HCT116 (cell line): Measurements from ENCODE around the gene OSBP2. TPM values are rescaled to one million over a fixed set of nuclear protein-coding genes. Genes with fewer than 3 reads are reported as not detected.

ENCODE experiments used
- ATAC-seq: fragments of 200-7000 bp; cut with Tn5 transposase; 2 replicates; pipeline ENCODE4 v1.9.1; 2020; ENCODE audit warnings: mild to moderate bottlenecking, moderate library complexity
- BruUV-seq: library from RNA; stranded (reverse); fragments of 400-500 nt; replicated peaks from 2 replicates; lab custom pipeline; 2021; lab: Mats Ljungman, UMichigan
- CTCF ChIA-PET: fragments of 300-600 bp; sonication (Branson Sonifier 250); formaldehyde crosslinking; loops from one replicate; lab custom pipeline; 2021; ENCODE audit warnings: antibody characterized with exemption; lab: Charles Lee
- POLR2A ChIA-PET: fragments of 300-600, 350-600 bp; sonication (Branson Sonifier 250); formaldehyde crosslinking; loops from one replicate; lab custom pipeline; 2021; ENCODE audit warnings: antibody characterized with exemption; lab: Charles Lee
- RAD21 ChIA-PET, 2 experiments: fragments of 300-600 bp; sonication (Branson Sonifier 250); formaldehyde crosslinking; loops; one replicate each; lab custom pipeline; 2023; ENCODE audit warnings: low total read pairs in 2 of 2; ENCODE audit not compliant: uncharacterized antibody in 2 of 2, unreplicated experiment in 2 of 2, low non-redundant PET in 1 of 2; lab: Charles Lee
- DNase-seq: peaks from one replicate; pipeline ENCODE4 v3.0.0-alpha.2; 2010; ENCODE audit warnings: low read depth, low spot score
- H2AFZ ChIP-seq: fragments of 200-600 bp; shearing (Covaris generic), sonication (generic); 2 replicates; pipeline ENCODE4 v1.6.1; 2017; ENCODE audit warnings: low read depth, mixed run types, mixed read lengths, antibody characterized with exemption, low read length; ENCODE audit not compliant: poor library complexity, severe bottlenecking
- H3K27ac ChIP-seq: 2 replicates; pipeline ENCODE4 v1.5.1; 2012; ENCODE audit warnings: low read depth, low read length
- H3K27me3 ChIP-seq: fragments of 200-600 bp; sonication (generic); 2 replicates; pipeline ENCODE4 v1.6.1; 2016; ENCODE audit warnings: mixed run types, low read length, mixed read lengths; ENCODE audit not compliant: insufficient read depth
- H3K36me3 ChIP-seq, 2 experiments: fragments of 200-500 bp in 1 of 2; fragments of 200-600 bp in 1 of 2; sonication (Bioruptor generic) in 1 of 2; sonication (generic) in 1 of 2; 2 replicates each; pipeline versions ENCODE4 v1.5.1 to v1.6.1; 2014 to 2016; ENCODE audit warnings: low read length in 2 of 2, inconsistent platforms in 1 of 2, mixed read lengths in 1 of 2, mixed run types in 1 of 2; ENCODE audit not compliant: insufficient read depth in 2 of 2, control insufficient read depth in 1 of 2
- H3K4me1 ChIP-seq, 2 experiments: fragments of 200-600 bp in 1 of 2; sonication (generic) in 1 of 2; 2 replicates each; pipeline versions ENCODE4 v1.5.1 to v1.6.1; 2012 to 2017; ENCODE audit warnings: low read length in 2 of 2, inconsistent platforms in 1 of 2, mild to moderate bottlenecking in 1 of 2, mixed read lengths in 1 of 2, mixed run types in 1 of 2, moderate library complexity in 1 of 2; ENCODE audit not compliant: insufficient read depth in 2 of 2, control insufficient read depth in 1 of 2
- H3K4me2 ChIP-seq: fragments of 200-600 bp; sonication (generic); 2 replicates; pipeline ENCODE4 v1.6.1; 2017; ENCODE audit warnings: mixed run types, low read length, mixed read lengths
- H3K4me3 ChIP-seq, 2 experiments: fragments of 200-600 bp in 1 of 2; sonication (generic) in 1 of 2; replicated peaks in 1 of 2; 2 replicates each; pipeline ENCODE4 v1.5.1; 2011 to 2016; ENCODE audit warnings: low read length in 2 of 2, control low read depth in 1 of 2, low read depth in 1 of 2, mild to moderate bottlenecking in 1 of 2, mixed read lengths in 1 of 2, mixed run types in 1 of 2
- H3K79me2 ChIP-seq: fragments of 200-600 bp; sonication (generic); 2 replicates; pipeline ENCODE4 v1.6.1; 2017; ENCODE audit warnings: mild to moderate bottlenecking, mixed run types, low read length, moderate library complexity, mixed read lengths; ENCODE audit not compliant: insufficient read depth
- H3K9ac ChIP-seq: fragments of 200-600 bp; sonication (generic); 2 replicates; pipeline ENCODE4 v1.6.1; 2016; ENCODE audit warnings: low read length, mixed read lengths
- H3K9me2 ChIP-seq: fragments of 200-600 bp; sonication (generic), shearing (Covaris generic); 2 replicates; pipeline ENCODE4 v1.6.1; 2017; ENCODE audit warnings: mixed run types, mild to moderate bottlenecking, moderate library complexity; ENCODE audit not compliant: insufficient read depth
- H3K9me3 ChIP-seq, 2 experiments: fragments of 200-500 bp in 1 of 2; fragments of 200-600 bp in 1 of 2; sonication (Bioruptor generic) in 1 of 2; sonication (generic) in 1 of 2; 2 replicates each; pipeline ENCODE4 v1.6.1; 2014 to 2017; ENCODE audit warnings: low read length in 2 of 2, mixed read lengths in 2 of 2, inconsistent platforms in 1 of 2, low read depth in 1 of 2, mild to moderate bottlenecking in 1 of 2, mixed run types in 1 of 2, moderate library complexity in 1 of 2; ENCODE audit not compliant: control insufficient read depth in 1 of 2, insufficient read depth in 1 of 2
- H4K20me1 ChIP-seq: fragments of 200-600 bp; sonication (generic), shearing (Covaris generic); 2 replicates; pipeline ENCODE4 v1.6.1; 2017; ENCODE audit warnings: mixed run types, mild to moderate bottlenecking, moderate library complexity; ENCODE audit not compliant: insufficient read depth
- ATF3 ChIP-seq: IDR thresholded peaks from 2 replicates; pipeline ENCODE4 v1.6.1; 2012
- CTCF ChIP-seq, 3 experiments: fragments of 200-600 bp in 1 of 3; sonication (generic) in 1 of 3; IDR thresholded peaks in 2 of 3; conservative IDR thresholded peaks in 1 of 3; 2 replicates each; pipeline ENCODE4 v1.5.1; 2012 to 2017; ENCODE audit warnings: low read depth in 2 of 3, low read length in 2 of 3, antibody characterized with exemption in 1 of 3, borderline replicate concordance in 1 of 3, control low read depth in 1 of 3, mild to moderate bottlenecking in 1 of 3, mixed read lengths in 1 of 3, mixed run types in 1 of 3, moderate library complexity in 1 of 3; ENCODE audit not compliant: insufficient read depth in 1 of 3
- EGR1 ChIP-seq: IDR thresholded peaks from 2 replicates; pipeline ENCODE4 v1.6.1; 2012; ENCODE audit warnings: low read depth
- EZH2 ChIP-seq: fragments of 200-600 bp; sonication (generic); IDR thresholded peaks from 2 replicates; pipeline ENCODE4 v1.6.1; 2017; ENCODE audit warnings: antibody characterized with exemption, mixed run types
- EZH2phosphoT487 ChIP-seq: fragments of 200-600 bp; IDR thresholded peaks from 2 replicates; pipeline ENCODE4 v1.6.1; 2018; ENCODE audit warnings: antibody characterized with exemption, borderline replicate concordance
- FOSL1 ChIP-seq: IDR thresholded peaks from 2 replicates; pipeline ENCODE4 v1.6.1; 2012; ENCODE audit warnings: low read depth
- JUND ChIP-seq: IDR thresholded peaks from 2 replicates; pipeline ENCODE4 v1.6.1; 2012
- POLR2AphosphoS5 ChIP-seq: IDR thresholded peaks from 2 replicates; pipeline ENCODE4 v1.6.1; 2011; ENCODE audit warnings: mild to moderate bottlenecking, low read depth, low read length, moderate library complexity
- REST ChIP-seq: IDR thresholded peaks from 2 replicates; pipeline ENCODE4 v1.6.1; 2012; ENCODE audit warnings: low read depth
- SIN3A ChIP-seq: IDR thresholded peaks from 2 replicates; pipeline ENCODE4 v1.6.1; 2012; ENCODE audit warnings: low read depth
- ZBTB33 ChIP-seq: IDR thresholded peaks from 2 replicates; pipeline ENCODE4 v1.6.1; 2011; ENCODE audit warnings: mild to moderate bottlenecking, low read length, moderate library complexity; ENCODE audit not compliant: insufficient replicate concordance; ENCODE audit errors: extremely low read depth
- ZNF274 ChIP-seq: fragments of 200-500 bp; sonication (Bioruptor generic); IDR thresholded peaks from 2 replicates; pipeline ENCODE4 v1.6.1; 2014; ENCODE audit warnings: mild to moderate bottlenecking, low read depth, low read length, inconsistent platforms
- intact Hi-C: fragments of 100-400 bp; cut with micrococcal nuclease; formaldehyde crosslinking; loops from 2 replicates; pipeline ENCODE4 v1.10.0; 2022
- total RNA-seq: library from RNA; stranded (reverse); gene quantifications from one replicate; pipeline ENCODE4 v1.2.1, GENCODE V29; 2021; ENCODE audit not compliant: unreplicated experiment

Gene OSBP2
- total RNA-seq, 1 experiment from 2014 or later: 12.9 TPM

DNA sequence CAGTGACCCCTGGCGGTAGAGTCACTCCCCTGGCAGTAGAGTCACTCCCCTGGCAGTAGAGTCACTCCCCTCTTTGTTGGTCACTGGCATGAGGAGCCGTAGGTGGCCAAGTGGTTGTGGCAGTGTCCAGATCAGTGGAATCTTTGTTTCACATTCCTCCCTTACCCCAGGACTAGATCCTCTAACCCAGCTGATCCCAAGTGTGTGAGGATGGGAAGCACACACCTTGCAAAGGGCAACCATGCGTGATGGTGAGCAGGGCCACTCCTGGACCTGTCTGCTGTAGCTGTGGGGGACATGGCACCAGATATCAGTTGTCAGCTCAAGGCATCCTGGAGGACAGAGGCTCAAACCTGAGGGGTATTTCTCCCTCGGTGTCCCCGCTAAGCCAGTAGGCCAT, 37.8 kb downstream of the OSBP2 start:
- intact Hi-C loops: no loop called here
- RAD21 ChIA-PET: no interaction called here
- CTCF ChIA-PET: no interaction called here

More for the DNA sequence above, 37.8 kb downstream of the OSBP2 start:
- Histone ChIP-seq H3K9me3 (no peaks in the 10 kb centered on the region), H4K20me1 (no peaks in the 10 kb centered on the region), H2AFZ (no peak overlapping the region), H3K4me3 (no peak overlapping the region), H3K36me3 (no peaks in the 10 kb centered on the region), H3K27me3 (no peaks in the 10 kb centered on the region), H3K9ac (no peak overlapping the region), H3K27ac (no peak overlapping the region), H3K4me1 (no peaks in the 10 kb centered on the region), H3K79me2 (no peaks in the 10 kb centered on the region), H3K9me2 (no peaks in the 10 kb centered on the region), H3K4me2 (no peak overlapping the region)
- no TSS peak for BruUV-seq
- ATAC-seq (no peak), DNase-seq (no peak)
- POLR2A ChIA-PET: no interaction called here
- TF ChIP-seq SIN3A (no peak), EZH2 (no peak), ATF3 (no peak), FOSL1 (no peak), REST (no peak), POLR2AphosphoS5 (no peak), EGR1 (no peak), EZH2phosphoT487 (no peak), ZBTB33 (no peak), JUND (no peak), ZNF274 (no peak), CTCF (IDR thresholded peaks at IDR 0.05 in 2 of 3, conservative IDR thresholded peaks at IDR 0.05 in 1 of 3; ENCODE audit: borderline replicate concordance in 1 of 3, insufficient read depth in 1 of 3, low read depth in 2 of 3, low read length in 2 of 3) (no peak)
